ENCODE measurements around the gene HYAL2.
"Not testable (repeated sequence)": the region's sequence is repeated elsewhere in the genome, so short reads cannot be mapped to it uniquely, and the experiment has no call there.

Gene HYAL2

DNA sequence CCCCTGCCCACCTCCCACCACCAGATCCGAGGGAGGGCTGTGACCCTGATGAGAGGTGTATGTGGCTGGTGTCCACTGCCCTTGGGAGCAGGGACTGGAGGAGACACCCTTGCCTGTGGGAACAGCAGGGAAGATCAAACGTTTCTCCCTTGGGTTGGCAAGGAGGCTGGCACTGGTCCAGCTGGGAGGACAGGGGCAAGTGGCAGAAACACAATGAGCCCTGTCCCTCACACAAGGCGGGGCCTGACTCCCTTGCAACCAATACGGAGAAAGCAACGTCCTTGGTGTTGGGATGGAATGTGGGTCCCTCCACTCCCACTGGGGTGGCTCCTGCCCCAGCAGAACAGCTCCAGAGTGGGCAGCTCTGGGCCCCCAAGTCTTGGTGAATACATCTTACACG is 5.2 kb downstream of the HYAL2 start:
- H3K27me3 ChIP-seq (ENCODE audit: insufficient read depth, low read depth) = no peaks in the 10 kb centered on the region
- H2AFZ ChIP-seq (ENCODE audit: low read depth) = no peak overlapping the region
- no peaks in the 10 kb centered on the region for H4K20me1 ChIP-seq (ENCODE audit: insufficient read depth)
- H3K27ac ChIP-seq = no peak overlapping the region
- no peaks in the 10 kb centered on the region for H3K79me2 ChIP-seq (ENCODE audit: insufficient read depth, low read depth)
- TF ChIP-seq CTCF (conservative IDR thresholded peaks at IDR 0.05; ENCODE audit: low read depth, low read length) = no peak
- peaks cover 4% of the 10 kb centered on the region for H3K4me1 ChIP-seq (ENCODE audit: low read depth, poor library complexity, severe bottlenecking)
- H3K9ac ChIP-seq = no peak overlapping the region
- H3K36me3 ChIP-seq (ENCODE audit: insufficient read depth) = no peaks in the 10 kb centered on the region
- H3K4me2 ChIP-seq = no peak overlapping the region
- H3K4me3 ChIP-seq (IDR thresholded peaks at IDR 0.05; ENCODE audit: insufficient read depth, low read depth, low read length) = no peak overlapping the region

DNA sequence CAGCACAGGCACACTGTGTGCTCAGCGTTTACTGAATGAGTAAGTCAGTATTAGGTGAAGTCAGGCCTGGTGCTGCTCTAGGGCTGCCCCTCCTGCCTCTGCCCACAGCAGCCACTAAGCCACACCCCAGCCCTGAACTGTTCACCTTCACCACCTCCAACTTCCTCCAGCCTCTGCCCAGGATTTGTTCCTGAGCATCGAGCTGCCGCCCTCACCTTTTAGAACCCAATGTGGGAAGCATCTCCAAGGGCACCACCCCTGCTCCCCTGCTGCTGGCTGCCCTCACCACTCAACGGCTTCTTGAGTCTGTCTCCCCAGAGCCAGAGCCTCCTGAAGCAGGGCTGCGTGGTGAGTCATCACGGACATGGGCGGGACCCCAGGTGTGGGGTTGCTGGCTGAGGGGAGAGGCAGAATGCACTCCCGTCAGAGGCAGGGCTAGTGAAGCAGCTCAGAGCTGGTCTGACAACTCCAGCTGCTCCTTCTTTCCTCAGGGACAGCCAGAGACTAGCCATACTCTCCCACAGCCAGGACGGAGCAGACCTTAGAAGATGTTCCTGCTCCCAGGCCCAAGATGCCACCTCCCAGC is 5.8 kb downstream of the HYAL2 start:
- Histone ChIP-seq H3K27me3 (ENCODE audit: insufficient read depth, low read depth) (no peaks in the 10 kb centered on the region), H3K79me2 (ENCODE audit: insufficient read depth, low read depth) (no peaks in the 10 kb centered on the region), H3K4me1 (ENCODE audit: low read depth, poor library complexity, severe bottlenecking) (no peaks in the 10 kb centered on the region), H4K20me1 (ENCODE audit: insufficient read depth) (no peaks in the 10 kb centered on the region), H3K4me2 (no peak overlapping the region), H2AFZ (ENCODE audit: low read depth) (no peak overlapping the region), H3K27ac (no peak overlapping the region), H3K4me3 (IDR thresholded peaks at IDR 0.05; ENCODE audit: insufficient read depth, low read depth, low read length) (no peak overlapping the region), H3K9ac (no peak overlapping the region), H3K36me3 (ENCODE audit: insufficient read depth) (no peaks in the 10 kb centered on the region)
- TF ChIP-seq CTCF (conservative IDR thresholded peaks at IDR 0.05; ENCODE audit: low read depth, low read length) = no peak

DNA sequence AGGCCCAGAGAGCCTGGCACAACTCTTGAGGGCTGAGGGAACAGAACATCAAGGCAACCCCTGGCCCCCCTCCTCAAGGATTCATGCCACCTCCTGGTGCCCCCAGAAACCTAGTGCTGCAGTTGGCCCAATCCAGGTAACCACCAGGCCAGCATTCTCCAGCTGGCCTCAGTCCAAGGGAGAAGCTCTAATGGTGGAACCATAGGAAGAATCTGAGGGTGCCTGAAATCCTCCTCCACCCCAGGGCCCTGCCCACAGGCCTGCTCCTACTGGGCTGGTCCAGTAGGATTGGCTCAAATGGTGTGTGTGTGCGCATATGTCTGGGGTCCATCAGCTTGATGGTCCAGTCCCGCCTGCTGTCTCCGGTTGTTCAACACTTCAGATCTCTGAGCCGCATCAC is 7.7 kb downstream of the HYAL2 start:
- no peaks in the 10 kb centered on the region for H3K27me3 ChIP-seq (ENCODE audit: insufficient read depth, low read depth)
- no peaks in the 10 kb centered on the region for H4K20me1 ChIP-seq (ENCODE audit: insufficient read depth)
- H2AFZ ChIP-seq (ENCODE audit: low read depth) = no peak overlapping the region
- H3K4me1 ChIP-seq (ENCODE audit: low read depth, poor library complexity, severe bottlenecking) = no peaks in the 10 kb centered on the region
- H3K36me3 ChIP-seq (ENCODE audit: insufficient read depth) = no peaks in the 10 kb centered on the region
- H3K4me2 ChIP-seq = no peak overlapping the region
- no peak overlapping the region for H3K9ac ChIP-seq
- no peak overlapping the region for H3K27ac ChIP-seq
- H3K79me2 ChIP-seq (ENCODE audit: insufficient read depth, low read depth) = no peaks in the 10 kb centered on the region
- H3K4me3 ChIP-seq (IDR thresholded peaks at IDR 0.05; ENCODE audit: insufficient read depth, low read depth, low read length) = no peak overlapping the region
- TF ChIP-seq CTCF (conservative IDR thresholded peaks at IDR 0.05; ENCODE audit: low read depth, low read length) = no peak

DNA sequence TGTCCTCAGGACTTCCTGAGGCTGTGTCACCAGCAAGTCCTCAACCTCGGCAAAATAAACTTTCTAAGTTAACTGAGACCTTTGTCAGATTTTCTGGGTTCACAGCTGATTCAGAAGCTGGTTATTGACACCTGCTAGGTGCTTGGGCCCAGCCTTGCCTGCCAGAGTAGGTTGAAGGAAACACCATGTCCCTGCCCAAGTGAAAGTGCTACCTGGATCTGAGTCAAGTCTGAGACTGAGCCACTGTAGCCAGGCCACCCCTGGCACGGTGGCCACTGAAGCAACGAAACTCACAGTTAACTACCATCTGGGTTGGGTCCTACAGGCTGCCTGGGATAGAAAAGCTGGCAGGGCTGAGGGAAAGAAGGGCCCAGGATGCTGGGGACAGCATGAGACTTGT is 8.2 kb downstream of the HYAL2 start:
- Histone ChIP-seq H2AFZ (ENCODE audit: low read depth) (no peak overlapping the region), H3K9ac (no peak overlapping the region), H3K27me3 (ENCODE audit: insufficient read depth, low read depth) (no peaks in the 10 kb centered on the region), H3K36me3 (ENCODE audit: insufficient read depth) (no peaks in the 10 kb centered on the region), H3K4me1 (ENCODE audit: low read depth, poor library complexity, severe bottlenecking) (no peaks in the 10 kb centered on the region), H3K27ac (no peak overlapping the region), H3K4me3 (IDR thresholded peaks at IDR 0.05; ENCODE audit: insufficient read depth, low read depth, low read length) (no peak overlapping the region), H4K20me1 (ENCODE audit: insufficient read depth) (no peaks in the 10 kb centered on the region), H3K79me2 (ENCODE audit: insufficient read depth, low read depth) (no peaks in the 10 kb centered on the region), H3K4me2 (no peak overlapping the region)
- no peak for TF ChIP-seq CTCF (conservative IDR thresholded peaks at IDR 0.05; ENCODE audit: low read depth, low read length)

- not testable (repeated sequence) for H3K27ac ChIP-seq; H3K36me3 ChIP-seq (ENCODE audit: insufficient read depth); H3K4me2 ChIP-seq; H3K4me3 ChIP-seq (IDR thresholded peaks at IDR 0.05; ENCODE audit: insufficient read depth, low read depth, low read length); H4K20me1 ChIP-seq (ENCODE audit: insufficient read depth); H3K79me2 ChIP-seq (ENCODE audit: insufficient read depth, low read depth); H2AFZ ChIP-seq (ENCODE audit: low read depth); H3K4me1 ChIP-seq (ENCODE audit: low read depth, poor library complexity, severe bottlenecking); H3K27me3 ChIP-seq (ENCODE audit: insufficient read depth, low read depth); H3K9ac ChIP-seq
Measured at GRCh38 chr3:50312041-50312440, 10.5 kb downstream of the HYAL2 start.
